Spleen (tissue), 7 donors: ENCODE results near the gene KCNK17.

Experiments
- CTCF ChIP-seq, 11 experiments: fragments of 200-600 bp in 7 of 11; fragments of 450-650 bp in 4 of 11; sonication (generic) in 4 of 11; IDR thresholded peaks in 8 of 11; conservative IDR thresholded peaks in 3 of 11; 1 replicate in 7 of 11; 2 replicates in 4 of 11; pipeline versions ENCODE4 v1.4.0 to v1.8.0; 2016 to 2021; ENCODE audit warnings: antibody characterized with exemption in 11 of 11, inconsistent platforms in 4 of 11, mild to moderate bottlenecking in 1 of 11
- POLR2AphosphoS5 ChIP-seq, 3 donors: sonication (generic); formaldehyde crosslinking; IDR thresholded peaks; one replicate each; pipeline ENCODE4 v1.5.1; 2017; ENCODE audit warnings: antibody characterized with exemption in 3 of 3
- donor health status: DM: no; HTN: no; CAD: no; lungs with moderate emphysema.
- donor health status: DM: no; HTN: no; CAD: no.
- donor health status: DM: no; HTN: no; CAD: no.

GRCh38 chr6:39254999-39255535 is 59.2 kb downstream of the KCNK17 start:
- TF ChIP-seq POLR2AphosphoS5 (IDR thresholded peaks at IDR 0.05): no peak
- TF ChIP-seq CTCF (IDR thresholded peaks at IDR 0.05 in 8 of 11, conservative IDR thresholded peaks at IDR 0.05 in 3 of 11): no peak
